ENCODE measurements around the gene OVCH1. TPM values are rescaled to one million over a fixed set of nuclear protein-coding genes. Genes with fewer than 3 reads are reported as not detected.

OVCH1 gene, protein sequence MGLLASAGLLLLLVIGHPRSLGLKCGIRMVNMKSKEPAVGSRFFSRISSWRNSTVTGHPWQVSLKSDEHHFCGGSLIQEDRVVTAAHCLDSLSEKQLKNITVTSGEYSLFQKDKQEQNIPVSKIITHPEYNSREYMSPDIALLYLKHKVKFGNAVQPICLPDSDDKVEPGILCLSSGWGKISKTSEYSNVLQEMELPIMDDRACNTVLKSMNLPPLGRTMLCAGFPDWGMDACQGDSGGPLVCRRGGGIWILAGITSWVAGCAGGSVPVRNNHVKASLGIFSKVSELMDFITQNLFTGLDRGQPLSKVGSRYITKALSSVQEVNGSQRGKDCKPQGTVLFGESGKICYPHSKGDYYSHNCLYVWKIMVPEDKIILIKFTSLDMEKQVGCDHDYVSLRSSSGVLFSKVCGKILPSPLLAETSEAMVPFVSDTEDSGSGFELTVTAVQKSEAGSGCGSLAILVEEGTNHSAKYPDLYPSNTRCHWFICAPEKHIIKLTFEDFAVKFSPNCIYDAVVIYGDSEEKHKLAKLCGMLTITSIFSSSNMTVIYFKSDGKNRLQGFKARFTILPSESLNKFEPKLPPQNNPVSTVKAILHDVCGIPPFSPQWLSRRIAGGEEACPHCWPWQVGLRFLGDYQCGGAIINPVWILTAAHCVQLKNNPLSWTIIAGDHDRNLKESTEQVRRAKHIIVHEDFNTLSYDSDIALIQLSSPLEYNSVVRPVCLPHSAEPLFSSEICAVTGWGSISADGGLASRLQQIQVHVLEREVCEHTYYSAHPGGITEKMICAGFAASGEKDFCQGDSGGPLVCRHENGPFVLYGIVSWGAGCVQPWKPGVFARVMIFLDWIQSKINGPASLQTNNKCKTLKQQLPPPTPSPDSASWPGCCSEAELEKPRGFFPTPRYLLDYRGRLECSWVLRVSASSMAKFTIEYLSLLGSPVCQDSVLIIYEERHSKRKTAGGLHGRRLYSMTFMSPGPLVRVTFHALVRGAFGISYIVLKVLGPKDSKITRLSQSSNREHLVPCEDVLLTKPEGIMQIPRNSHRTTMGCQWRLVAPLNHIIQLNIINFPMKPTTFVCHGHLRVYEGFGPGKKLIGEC
- 0.22 and 0.26 TPM in 2 replicates for polyA plus RNA-seq (2011; rRNA removed)
- polyA minus RNA-seq (2011; rRNA and poly(A)+ RNA removed), result 0.18 and 0.56 TPM in 2 replicates

DNA sequence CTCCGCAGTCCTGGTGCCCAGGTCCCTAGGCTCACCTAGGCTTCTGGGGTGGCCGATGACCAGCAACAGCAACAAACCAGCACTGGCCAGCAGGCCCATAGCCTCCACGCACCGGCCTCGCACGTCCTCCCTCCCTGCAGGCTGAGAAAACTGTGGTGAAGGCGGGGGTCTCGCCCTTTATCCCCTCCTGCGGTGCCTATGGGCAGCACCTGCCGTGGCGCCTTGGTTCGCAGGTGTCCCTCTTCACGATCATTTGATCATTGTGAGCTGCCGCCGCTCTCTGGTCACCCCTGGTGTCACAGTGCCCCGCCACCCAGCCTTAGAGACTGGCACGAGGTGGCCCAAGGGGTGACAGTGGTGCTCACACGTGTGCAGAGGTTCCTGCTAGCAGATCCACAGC lies at the start of gene OVCH1:
Gene OVCH1 (minus strand): TSS at position 99 of the 400 bp plus-strand sequence. CDS start 0 bp downstream, at position 99.
- POLR2A ChIA-PET, result no interaction called here
- CTCF ChIA-PET, result no interaction called here
- no peaks in the 10 kb centered on the region for H3K27me3 ChIP-seq (ENCODE audit: control insufficient read depth, insufficient read depth, low read length)
- no peak within 1 kb of the TSS for H3K27ac ChIP-seq (ENCODE audit: low read depth, low read length)
- TF ChIP-seq, protein P1, sequence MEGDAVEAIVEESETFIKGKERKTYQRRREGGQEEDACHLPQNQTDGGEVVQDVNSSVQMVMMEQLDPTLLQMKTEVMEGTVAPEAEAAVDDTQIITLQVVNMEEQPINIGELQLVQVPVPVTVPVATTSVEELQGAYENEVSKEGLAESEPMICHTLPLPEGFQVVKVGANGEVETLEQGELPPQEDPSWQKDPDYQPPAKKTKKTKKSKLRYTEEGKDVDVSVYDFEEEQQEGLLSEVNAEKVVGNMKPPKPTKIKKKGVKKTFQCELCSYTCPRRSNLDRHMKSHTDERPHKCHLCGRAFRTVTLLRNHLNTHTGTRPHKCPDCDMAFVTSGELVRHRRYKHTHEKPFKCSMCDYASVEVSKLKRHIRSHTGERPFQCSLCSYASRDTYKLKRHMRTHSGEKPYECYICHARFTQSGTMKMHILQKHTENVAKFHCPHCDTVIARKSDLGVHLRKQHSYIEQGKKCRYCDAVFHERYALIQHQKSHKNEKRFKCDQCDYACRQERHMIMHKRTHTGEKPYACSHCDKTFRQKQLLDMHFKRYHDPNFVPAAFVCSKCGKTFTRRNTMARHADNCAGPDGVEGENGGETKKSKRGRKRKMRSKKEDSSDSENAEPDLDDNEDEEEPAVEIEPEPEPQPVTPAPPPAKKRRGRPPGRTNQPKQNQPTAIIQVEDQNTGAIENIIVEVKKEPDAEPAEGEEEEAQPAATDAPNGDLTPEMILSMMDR (IDR thresholded peaks at IDR 0.05; ENCODE audit: low read depth, low read length), result no peak
- H3K4me3 ChIP-seq (ENCODE audit: low read depth, low read length), result no peak within 1 kb of the TSS
- DNase-seq (ENCODE audit: low read depth, low spot score), result no peak
- H3K9me3 ChIP-seq (ENCODE audit: control insufficient read depth, insufficient read depth, low read length), result no peaks in the 10 kb centered on the region; the same call in 1 of the 2 replicates

- TF ChIP-seq, protein P1 (IDR thresholded peaks at IDR 0.05; ENCODE audit: low read depth, low read length), result no peak
- ChIA-PET CTCF (no interaction called here), POLR2A (interaction anchor here (0.6 kb wide), 1 partner anchor 225 kb away, joined by 3 read pairs; no protein-coding TSS in a partner anchor)
- Histone ChIP-seq H3K9me3 (ENCODE audit: control insufficient read depth, insufficient read depth, low read length) (no peaks in the 10 kb centered on the region), H3K27ac (ENCODE audit: low read depth, low read length) (peak overlapping the region; percentile 52), H3K4me3 (ENCODE audit: low read depth, low read length) (no peak overlapping the region), H3K27me3 (ENCODE audit: control insufficient read depth, insufficient read depth, low read length) (no peaks in the 10 kb centered on the region)
- peak; percentile 72 for DNase-seq (ENCODE audit: low read depth, low spot score)
These were observed 49.7 kb upstream of the OVCH1 start for GRCh38 chr12:29547151-29547632.

GRCh38 chr12:29546000-29546399 lies 48.5 kb upstream of the OVCH1 start:
- Histone ChIP-seq H3K4me3 (ENCODE audit: low read depth, low read length) (no peak overlapping the region), H3K27ac (ENCODE audit: low read depth, low read length) (peak overlapping the region; percentile 25), H3K27me3 (ENCODE audit: control insufficient read depth, insufficient read depth, low read length) (no peaks in the 10 kb centered on the region), H3K9me3 (ENCODE audit: control insufficient read depth, insufficient read depth, low read length) (no peaks in the 10 kb centered on the region)
- no peak for DNase-seq (ENCODE audit: low read depth, low spot score)
- CTCF ChIA-PET, result interaction anchor here (0.6 kb wide), 1 partner anchor 35 kb away, joined by 3 read pairs; no protein-coding TSS in a partner anchor
- POLR2A ChIA-PET, result no interaction called here
- TF ChIP-seq, protein P1 (IDR thresholded peaks at IDR 0.05; ENCODE audit: low read depth, low read length), result no peak

GRCh38 chr12:29545102-29545467 lies 47.6 kb upstream of the OVCH1 start:
- TF ChIP-seq, protein P1 (IDR thresholded peaks at IDR 0.05; ENCODE audit: low read depth, low read length), result no peak
- CTCF ChIA-PET, result interaction anchor here (1.5 kb wide), 1 partner anchor 8 kb away, joined by 4 read pairs; no protein-coding TSS in a partner anchor
- H3K27me3 ChIP-seq (ENCODE audit: control insufficient read depth, insufficient read depth, low read length), result no peaks in the 10 kb centered on the region
- POLR2A ChIA-PET, result no interaction called here
- no peak for DNase-seq (ENCODE audit: low read depth, low spot score)
- H3K27ac ChIP-seq (ENCODE audit: low read depth, low read length), result no peak overlapping the region
- no peak overlapping the region for H3K4me3 ChIP-seq (ENCODE audit: low read depth, low read length)
- H3K9me3 ChIP-seq (ENCODE audit: control insufficient read depth, insufficient read depth, low read length), result no peaks in the 10 kb centered on the region
